Activated T-cell treated with anti-CD3 and anti-CD28 coated beads, Interleukin-2, amount 50 U/mL, for 4 hours (primary cell): Measurements from ENCODE around the gene ALDH3A2. TPM values are rescaled to one million over a fixed set of nuclear protein-coding genes. Genes with fewer than 3 reads are reported as not detected.

Source experiments
- ATAC-seq, 2 donors: fragments of 200-7000 bp; cut with Tn5 transposase; one replicate each; pipeline ENCODE4 v1.10.0; 2021
- DNase-seq: peaks from one replicate; pipeline ENCODE4 v3.0.0-alpha.2; 2020
- H3K27me3 Mint-ChIP-seq: one replicate; pipeline ENCODE4 v1.8.0; 2021; ENCODE audit warnings: low read depth, mixed read lengths
- H3K36me3 Mint-ChIP-seq: one replicate; pipeline ENCODE4 v1.8.0; 2022; ENCODE audit warnings: mixed read lengths; ENCODE audit not compliant: insufficient read depth
- H3K4me1 Mint-ChIP-seq: one replicate; pipeline ENCODE4 v1.8.0; 2021; ENCODE audit warnings: low read depth, mixed read lengths
- H3K4me3 Mint-ChIP-seq: one replicate; pipeline ENCODE4 v1.8.0; 2021; ENCODE audit warnings: mild to moderate bottlenecking, moderate library complexity, mixed read lengths
- H3K9me3 Mint-ChIP-seq: one replicate; pipeline ENCODE4 v1.8.0; 2021; ENCODE audit warnings: mixed read lengths
- total RNA-seq, 3 donors: library from RNA; stranded (reverse); gene quantifications; one replicate each; pipeline ENCODE4 v1.2.1, GENCODE V29; 2021

The ALDH3A2 gene
- total RNA-seq, 3 donors from 2014 or later = 19.1 to 22.1 (median 19.5) TPM

DNA sequence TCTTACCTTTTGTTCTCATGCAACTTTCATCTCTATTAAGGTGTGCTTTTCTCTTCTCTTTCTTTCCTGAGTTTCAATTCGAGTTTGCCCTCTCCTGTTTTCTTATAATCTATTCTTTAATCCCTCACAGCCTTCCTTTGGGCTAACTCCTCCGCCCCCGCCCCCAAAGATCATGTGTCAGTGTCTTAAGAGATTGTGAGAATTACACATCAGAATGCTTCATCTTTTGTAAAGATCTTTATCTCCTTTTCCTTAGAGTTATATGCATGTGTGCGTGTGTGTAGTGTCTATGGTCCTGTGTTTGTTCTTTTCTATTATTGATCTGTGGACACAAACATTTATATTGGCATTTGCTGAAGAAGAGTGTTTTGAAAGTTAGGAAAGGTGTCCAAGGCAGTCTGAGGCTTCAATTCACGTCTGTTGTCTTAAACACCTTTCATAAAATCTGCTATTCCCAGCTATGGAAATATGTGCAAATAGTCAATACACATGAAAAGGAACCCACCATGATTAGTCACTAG is 6.1 kb upstream of the ALDH3A2 start:
- no peaks in the 10 kb centered on the region for H3K36me3 Mint-ChIP-seq
- peaks cover 4% of the 10 kb centered on the region for H3K9me3 Mint-ChIP-seq
- H3K27me3 Mint-ChIP-seq = peaks cover 5% of the 10 kb centered on the region
- DNase-seq = no peak
- H3K4me3 Mint-ChIP-seq = no peak overlapping the region
- ATAC-seq = no peak
- peaks cover 12% of the 10 kb centered on the region for H3K4me1 Mint-ChIP-seq

DNA sequence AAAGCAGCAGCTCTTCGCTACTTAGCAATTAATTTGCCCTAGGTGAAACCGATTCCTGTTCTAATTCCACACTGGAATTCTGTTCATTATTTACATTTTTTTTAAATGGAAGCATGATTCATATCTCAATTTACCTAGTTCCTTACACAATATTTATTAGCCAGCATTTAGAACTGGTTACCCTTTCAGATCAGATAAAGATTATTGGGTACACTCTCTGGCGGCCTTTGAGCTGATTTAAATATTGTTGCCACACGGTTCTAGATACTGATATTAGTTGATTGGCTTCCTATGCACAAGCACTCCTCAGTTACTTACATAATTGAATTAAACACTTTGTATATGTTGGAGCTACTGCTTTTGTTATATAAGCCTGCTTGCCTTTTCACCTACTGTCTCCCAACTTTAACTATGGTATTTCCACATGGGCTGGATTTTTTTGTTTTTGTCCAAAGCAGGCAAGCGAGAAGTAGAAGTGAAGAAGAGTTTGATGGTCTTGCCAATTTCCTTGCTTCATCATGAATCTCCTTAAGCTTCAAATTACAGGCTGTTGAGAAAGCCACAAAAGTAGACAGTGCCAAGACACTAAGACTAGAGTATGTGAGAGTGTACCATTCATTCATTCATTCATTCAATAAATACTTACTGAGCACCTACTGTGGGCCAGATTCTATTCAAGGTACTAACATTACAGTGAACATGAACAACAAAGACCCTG is 3.9 kb upstream of the ALDH3A2 start:
- Mint-ChIP-seq H3K9me3 (no peaks in the 10 kb centered on the region), H3K36me3 (no peaks in the 10 kb centered on the region), H3K4me3 (no peak overlapping the region), H3K4me1 (peaks cover 29% of the 10 kb centered on the region), H3K27me3 (no peaks in the 10 kb centered on the region)
- ATAC-seq (no peak), DNase-seq (no peak)

DNA sequence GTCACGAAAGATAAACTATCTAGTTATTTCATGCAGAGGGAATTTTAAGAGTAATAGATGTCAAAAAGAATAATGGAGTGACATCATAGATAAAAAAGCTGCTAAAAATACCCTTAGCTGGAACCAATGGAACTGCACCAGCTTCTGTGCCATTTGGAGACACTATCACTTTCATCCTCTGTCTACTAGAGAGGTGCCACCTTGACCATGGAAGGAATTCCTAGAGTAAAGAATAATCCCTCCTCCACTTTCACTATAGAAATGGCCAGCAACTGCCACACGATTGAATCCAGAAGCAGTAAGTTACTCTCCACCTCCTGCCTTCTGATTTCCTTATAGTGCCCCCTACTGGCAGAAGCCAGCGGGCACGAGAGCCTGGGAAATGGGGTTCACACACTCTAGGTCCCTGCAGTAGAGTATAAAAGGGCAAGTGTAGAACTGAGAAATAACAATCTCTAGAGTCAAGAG is 2.8 kb upstream of the ALDH3A2 start:
- H3K4me3 Mint-ChIP-seq = no peak overlapping the region
- no peaks in the 10 kb centered on the region for H3K9me3 Mint-ChIP-seq
- no peaks in the 10 kb centered on the region for H3K36me3 Mint-ChIP-seq
- DNase-seq (peak; percentile 41), ATAC-seq (no peak)
- no peaks in the 10 kb centered on the region for H3K27me3 Mint-ChIP-seq
- peaks cover 37% of the 10 kb centered on the region for H3K4me1 Mint-ChIP-seq

DNA sequence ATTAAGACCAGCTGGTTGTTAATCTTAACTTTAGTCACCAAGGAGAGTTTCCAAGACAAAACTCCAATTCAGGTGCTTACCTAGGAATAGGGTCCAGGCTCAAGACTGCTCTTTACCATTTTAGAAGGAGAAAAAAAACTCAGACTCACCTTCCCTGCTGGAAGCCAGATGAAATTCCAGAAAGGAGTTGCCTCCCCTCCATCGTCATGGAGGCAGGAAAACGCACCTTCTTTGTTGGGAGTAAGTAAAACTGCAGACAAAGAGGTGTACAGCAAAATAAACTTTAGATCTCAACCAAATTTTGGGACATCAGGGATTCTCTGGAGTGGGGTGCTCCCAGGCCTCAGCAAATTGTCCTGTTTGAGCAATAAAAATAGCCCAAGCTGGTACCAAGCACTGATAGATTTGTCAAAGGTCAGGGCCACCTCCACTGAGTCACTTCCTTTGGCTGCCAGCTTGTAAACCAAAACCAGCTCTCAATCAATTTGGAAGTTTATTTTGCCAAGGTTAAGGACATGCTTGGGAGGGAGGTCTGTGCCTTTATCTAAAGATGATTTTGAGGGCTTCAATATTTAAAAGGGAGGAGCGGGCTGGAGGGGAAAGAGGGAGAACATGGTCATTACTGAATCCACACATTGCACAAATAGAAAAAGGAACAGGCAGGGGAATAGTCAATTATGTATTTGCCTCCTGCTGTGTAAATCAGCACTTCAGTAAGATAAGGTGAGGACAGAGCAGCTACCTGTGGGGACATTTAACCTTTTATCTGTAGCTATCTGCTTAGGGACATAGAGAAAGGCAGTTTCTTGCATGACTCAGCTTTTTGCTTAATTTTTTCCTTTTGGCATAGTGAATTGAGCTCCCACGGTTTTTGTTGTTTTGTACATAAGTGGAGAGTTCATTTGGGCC is 1.5 kb upstream of the ALDH3A2 start:
- no peak for ATAC-seq
- no peaks in the 10 kb centered on the region for H3K36me3 Mint-ChIP-seq
- no peaks in the 10 kb centered on the region for H3K9me3 Mint-ChIP-seq
- no peak for DNase-seq
- H3K4me1 Mint-ChIP-seq = peaks cover 41% of the 10 kb centered on the region
- peak overlapping the region; percentile 91 for H3K4me3 Mint-ChIP-seq
- no peaks in the 10 kb centered on the region for H3K27me3 Mint-ChIP-seq

DNA sequence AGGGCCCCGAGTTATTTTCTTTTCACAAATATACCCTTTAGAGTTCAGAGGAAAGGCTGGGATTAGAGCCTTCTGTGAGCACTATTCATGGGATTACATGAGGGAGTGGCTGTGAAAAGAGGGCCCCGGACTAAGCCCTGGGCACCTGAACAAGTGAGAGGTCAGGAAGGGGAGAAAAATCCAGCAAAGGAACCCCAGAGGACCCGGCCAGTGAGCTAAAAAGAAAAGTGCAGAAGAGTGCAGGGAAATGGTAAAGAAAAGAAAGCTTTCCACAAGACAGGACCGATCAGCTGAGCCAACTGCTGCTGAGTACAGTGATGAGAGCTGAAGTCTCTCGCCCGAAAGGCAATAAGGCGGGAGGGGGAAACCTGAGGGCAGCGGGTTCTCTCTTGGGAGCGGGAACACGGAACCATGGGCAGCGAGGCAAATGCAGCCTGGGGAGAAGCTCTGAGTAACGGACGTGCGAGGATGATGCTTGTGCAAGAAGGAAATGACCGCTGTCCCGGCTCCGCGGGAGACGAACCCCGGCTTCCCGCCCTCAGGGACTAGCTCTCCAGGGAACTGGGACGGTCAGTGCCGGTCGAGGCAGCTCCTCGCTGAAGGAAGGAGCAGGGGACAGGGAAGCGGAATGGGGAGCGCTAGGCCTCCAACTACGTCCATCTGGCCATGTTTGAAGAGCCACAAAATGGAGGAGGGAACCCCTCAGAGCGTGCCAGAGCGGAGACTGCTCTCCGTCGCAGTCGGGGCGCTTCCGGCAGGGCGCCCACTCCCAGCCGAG is 665 bp upstream of the ALDH3A2 start:
- Mint-ChIP-seq H3K27me3 (no peaks in the 10 kb centered on the region), H3K9me3 (no peaks in the 10 kb centered on the region), H3K36me3 (peaks cover 4% of the 10 kb centered on the region), H3K4me3 (peak overlapping the region; percentile 91), H3K4me1 (peaks cover 38% of the 10 kb centered on the region)
- DNase-seq (peak; percentile 26), ATAC-seq (peak; percentile 60 to 67)

DNA sequence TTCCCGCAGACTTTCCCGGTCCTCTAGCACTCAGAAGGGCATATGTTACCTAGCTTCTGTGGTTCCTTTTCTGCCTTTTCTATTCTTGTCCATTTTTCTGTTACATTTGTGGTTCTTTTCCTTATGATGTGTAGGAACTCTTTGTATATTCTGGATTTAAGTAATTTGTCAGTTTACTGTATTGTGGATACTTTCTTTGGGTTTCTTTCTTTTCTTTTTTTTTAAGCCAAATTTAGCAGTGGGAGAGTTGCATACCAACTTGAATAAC is 657 bp downstream of the ALDH3A2 start:
- Mint-ChIP-seq H3K4me1 (peaks cover 38% of the 10 kb centered on the region), H3K9me3 (no peaks in the 10 kb centered on the region), H3K27me3 (no peaks in the 10 kb centered on the region), H3K4me3 (peak overlapping the region; percentile 91), H3K36me3 (peaks cover 13% of the 10 kb centered on the region)
- DNase-seq = no peak
- ATAC-seq = no peak

DNA sequence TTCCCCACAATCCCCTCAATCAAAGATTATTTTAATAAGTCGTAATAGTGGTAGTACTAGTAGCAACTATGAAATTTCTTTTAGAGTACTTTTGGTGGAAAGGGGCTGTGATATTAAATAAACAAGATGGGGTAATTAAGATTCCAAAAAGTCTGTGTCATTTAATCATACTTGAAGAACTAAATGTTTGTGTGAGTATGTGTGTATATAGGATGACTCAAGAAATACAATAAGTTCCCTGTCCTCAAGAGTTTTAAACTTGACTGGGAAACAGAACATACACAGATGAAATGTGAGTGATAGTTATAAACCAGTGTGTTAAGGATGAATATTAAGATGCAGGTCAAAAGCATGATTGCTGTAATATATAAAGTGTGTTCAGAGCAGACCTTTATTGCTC is 2.3 kb downstream of the ALDH3A2 start:
- Mint-ChIP-seq H3K27me3 (no peaks in the 10 kb centered on the region), H3K4me3 (peak overlapping the region; percentile 16), H3K36me3 (peaks cover 23% of the 10 kb centered on the region), H3K9me3 (no peaks in the 10 kb centered on the region), H3K4me1 (peaks cover 38% of the 10 kb centered on the region)
- DNase-seq = no peak
- no peak for ATAC-seq

DNA sequence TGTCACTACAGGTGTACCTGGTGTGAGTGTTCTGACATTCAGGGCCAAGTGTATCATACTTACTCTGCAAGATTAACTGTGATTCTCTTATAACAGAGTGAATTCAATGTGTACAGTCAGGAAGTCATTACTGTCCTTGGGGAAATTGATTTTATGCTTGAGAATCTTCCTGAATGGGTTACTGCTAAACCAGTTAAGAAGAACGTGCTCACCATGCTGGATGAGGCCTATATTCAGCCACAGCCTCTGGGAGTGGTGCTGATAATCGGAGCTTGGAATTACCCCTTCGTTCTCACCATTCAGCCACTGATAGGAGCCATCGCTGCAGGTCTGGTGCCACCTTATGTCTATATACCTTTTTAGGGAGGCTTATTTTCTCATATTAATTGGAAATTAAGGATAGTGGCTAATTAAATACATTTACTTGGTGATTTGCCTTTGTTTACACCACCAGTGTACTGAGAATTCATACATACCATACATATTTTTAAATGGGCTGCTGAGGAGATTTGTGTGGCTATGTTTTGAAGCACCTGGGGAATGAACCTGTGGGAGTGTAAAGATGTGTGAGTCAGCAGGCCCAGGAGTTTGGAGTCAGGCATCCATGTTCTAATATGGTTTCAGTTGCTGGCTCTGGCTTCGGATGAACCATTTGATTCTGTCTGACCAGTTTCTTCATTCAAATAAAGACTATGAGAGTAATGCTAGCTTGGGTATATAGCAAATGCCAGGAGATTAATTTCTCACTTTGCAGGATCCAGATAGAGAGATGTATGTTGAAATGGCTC is 3.1 kb downstream of the ALDH3A2 start:
- no peaks in the 10 kb centered on the region for H3K27me3 Mint-ChIP-seq
- H3K36me3 Mint-ChIP-seq = peaks cover 30% of the 10 kb centered on the region
- no peak overlapping the region for H3K4me3 Mint-ChIP-seq
- DNase-seq = no peak
- H3K9me3 Mint-ChIP-seq = no peaks in the 10 kb centered on the region
- no peak for ATAC-seq
- peaks cover 35% of the 10 kb centered on the region for H3K4me1 Mint-ChIP-seq

DNA sequence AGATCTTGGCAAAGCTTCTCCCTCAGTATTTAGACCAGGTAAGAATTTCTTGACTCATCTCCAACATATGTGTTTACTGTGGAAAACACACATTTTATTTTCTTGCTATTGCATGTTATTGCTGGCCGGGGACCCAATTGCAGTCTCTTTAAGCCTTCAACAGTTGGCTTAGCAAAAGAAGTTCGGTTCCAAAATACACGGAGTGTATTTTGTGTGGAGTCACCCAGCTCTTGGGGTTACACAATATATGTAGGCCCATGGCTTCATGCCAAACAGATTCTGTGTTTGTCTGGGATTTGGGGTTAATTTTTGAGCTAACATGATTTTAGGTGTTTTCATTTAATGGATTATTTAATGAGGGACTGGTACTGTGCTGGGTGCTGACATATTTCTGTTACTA is 4.0 kb downstream of the ALDH3A2 start:
- ATAC-seq (no peak), DNase-seq (no peak)
- peaks cover 27% of the 10 kb centered on the region for H3K4me1 Mint-ChIP-seq
- no peak overlapping the region for H3K4me3 Mint-ChIP-seq
- H3K27me3 Mint-ChIP-seq = no peaks in the 10 kb centered on the region
- H3K36me3 Mint-ChIP-seq = peaks cover 33% of the 10 kb centered on the region
- H3K9me3 Mint-ChIP-seq = no peaks in the 10 kb centered on the region

DNA sequence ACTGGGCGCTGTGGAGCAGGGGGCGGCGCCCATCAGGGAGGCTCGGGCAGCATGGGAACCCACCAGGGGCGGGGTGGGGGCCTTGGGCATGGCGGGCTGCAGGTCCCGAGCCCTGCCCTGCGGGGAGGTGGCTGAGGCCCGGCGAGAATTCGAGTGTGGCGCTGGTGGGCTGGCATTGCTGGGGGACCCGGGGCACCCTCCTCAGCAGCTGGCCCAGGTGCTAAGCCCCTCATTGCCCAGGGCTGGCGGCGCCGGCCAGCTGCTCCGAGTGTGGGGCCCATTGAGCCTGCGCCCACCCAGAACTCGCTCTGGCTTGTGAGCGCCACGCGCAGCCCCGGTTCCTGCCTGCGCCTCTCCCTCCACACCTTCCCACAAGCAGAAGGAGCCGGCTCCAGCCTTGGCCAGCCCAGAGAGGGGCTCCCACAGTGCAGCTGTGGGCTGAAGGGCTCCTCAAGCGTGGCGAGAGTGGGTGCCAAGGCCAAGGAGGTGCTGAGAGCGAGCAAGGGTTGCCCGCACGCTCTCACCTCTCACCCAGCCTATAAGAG is 5.9 kb downstream of the ALDH3A2 start:
- no peak overlapping the region for H3K4me3 Mint-ChIP-seq
- no peaks in the 10 kb centered on the region for H3K27me3 Mint-ChIP-seq
- peaks cover 14% of the 10 kb centered on the region for H3K4me1 Mint-ChIP-seq
- ATAC-seq (no peak), DNase-seq (no peak)
- H3K36me3 Mint-ChIP-seq = peaks cover 39% of the 10 kb centered on the region
- no peaks in the 10 kb centered on the region for H3K9me3 Mint-ChIP-seq

DNA sequence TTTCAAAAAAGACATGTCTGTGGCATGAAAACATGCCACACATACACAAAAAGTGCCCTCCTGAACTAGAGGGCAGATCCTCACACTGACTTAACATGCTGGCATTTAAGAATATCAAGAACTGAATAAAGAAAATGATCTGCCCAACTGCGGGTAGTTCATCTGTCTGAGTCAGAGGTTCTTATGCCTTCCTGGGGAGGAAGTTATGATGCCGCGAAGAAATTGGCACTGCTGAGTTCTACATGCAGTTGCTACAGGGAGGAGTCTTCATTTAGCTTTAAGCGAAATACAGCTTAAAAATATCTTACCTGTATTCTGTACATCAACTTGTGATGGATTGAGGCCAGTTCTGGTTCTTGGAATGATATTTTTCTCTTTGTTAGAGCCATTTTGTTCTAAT is 6.3 kb downstream of the ALDH3A2 start:
- peaks cover 39% of the 10 kb centered on the region for H3K36me3 Mint-ChIP-seq
- no peak for ATAC-seq
- H3K4me3 Mint-ChIP-seq = no peak overlapping the region
- peaks cover 10% of the 10 kb centered on the region for H3K4me1 Mint-ChIP-seq
- H3K27me3 Mint-ChIP-seq = no peaks in the 10 kb centered on the region
- no peaks in the 10 kb centered on the region for H3K9me3 Mint-ChIP-seq
- no peak for DNase-seq

DNA sequence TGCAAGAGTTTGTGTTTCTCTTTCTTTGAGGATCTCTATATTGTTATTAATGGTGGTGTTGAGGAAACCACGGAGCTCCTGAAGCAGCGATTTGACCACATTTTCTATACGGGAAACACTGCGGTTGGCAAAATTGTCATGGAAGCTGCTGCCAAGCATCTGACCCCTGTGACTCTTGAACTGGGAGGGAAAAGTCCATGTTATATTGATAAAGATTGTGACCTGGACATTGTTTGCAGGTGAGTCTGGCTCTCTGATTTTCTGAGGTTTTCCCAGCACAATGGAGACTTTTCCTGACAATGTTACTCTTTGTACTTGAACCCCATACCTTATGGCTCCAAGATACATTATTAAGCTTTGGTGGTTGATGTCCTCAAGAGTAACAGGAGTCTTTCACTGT is 7.8 kb downstream of the ALDH3A2 start:
- Mint-ChIP-seq H3K4me1 (peaks cover 1% of the 10 kb centered on the region), H3K9me3 (no peaks in the 10 kb centered on the region), H3K36me3 (peaks cover 39% of the 10 kb centered on the region), H3K27me3 (no peaks in the 10 kb centered on the region), H3K4me3 (no peak overlapping the region)
- DNase-seq (no peak), ATAC-seq (no peak)

DNA sequence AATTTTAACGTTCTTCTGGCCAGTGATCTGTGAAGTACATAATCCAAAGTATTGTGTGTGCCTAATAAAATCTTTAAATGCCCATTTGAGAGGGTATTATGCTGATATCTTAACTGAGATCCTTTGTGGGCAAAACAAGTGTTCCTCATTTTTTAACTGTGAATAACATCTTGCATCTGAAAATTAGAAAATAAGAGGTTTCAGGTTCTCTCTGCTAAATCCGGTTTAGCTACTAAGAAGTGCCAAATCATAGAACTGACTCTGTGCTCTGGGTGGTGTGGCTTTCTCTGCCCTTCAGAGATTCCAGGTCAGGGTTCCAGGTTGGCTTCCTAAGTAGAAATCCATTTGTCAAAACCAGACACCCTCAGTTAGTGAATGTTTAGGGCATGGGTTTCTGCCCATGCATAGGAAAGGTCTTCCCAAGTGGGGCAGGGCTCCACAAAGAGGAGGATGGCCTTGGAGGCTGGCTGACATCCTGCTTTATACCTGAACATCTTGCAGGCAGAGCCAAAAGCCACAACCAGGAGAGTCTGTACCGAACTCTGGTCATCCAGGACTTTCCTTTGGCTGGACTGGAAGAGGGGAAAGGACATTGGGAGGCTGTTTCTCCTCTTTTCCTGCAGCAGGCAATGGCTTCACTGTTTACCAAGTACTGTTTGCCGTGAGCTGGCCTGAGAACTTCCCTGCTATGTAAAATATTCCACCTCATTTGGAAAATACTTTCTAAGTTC is 8.5 kb downstream of the ALDH3A2 start:
- no peak for DNase-seq
- H3K36me3 Mint-ChIP-seq = peaks cover 39% of the 10 kb centered on the region
- H3K4me3 Mint-ChIP-seq = no peak overlapping the region
- ATAC-seq = no peak
- no peaks in the 10 kb centered on the region for H3K4me1 Mint-ChIP-seq
- H3K27me3 Mint-ChIP-seq = no peaks in the 10 kb centered on the region
- no peaks in the 10 kb centered on the region for H3K9me3 Mint-ChIP-seq
